HUES64 (cell line): ENCODE measurements around the gene FAAH. TPM values are rescaled to one million over a fixed set of nuclear protein-coding genes. Genes with fewer than 3 reads are reported as not detected.
"Not testable (repeated sequence)": the region's sequence is repeated elsewhere in the genome, so short reads cannot be mapped to it uniquely, and the experiment has no call there.

Experiments
- H3K27ac ChIP-seq: 2 replicates; pipeline ENCODE4 v1.7.0; 2013; ENCODE audit warnings: low read depth, low read length, inconsistent platforms
- H3K27me3 ChIP-seq: 2 replicates; pipeline ENCODE4 v1.6.1; 2013; ENCODE audit warnings: mild to moderate bottlenecking, low read length; ENCODE audit not compliant: insufficient read depth
- H3K36me3 ChIP-seq: 2 replicates; pipeline ENCODE4 v1.6.1; 2013; ENCODE audit warnings: mild to moderate bottlenecking, low read length; ENCODE audit not compliant: insufficient read depth
- H3K4me1 ChIP-seq: 2 replicates; pipeline ENCODE4 v1.6.1; 2013; ENCODE audit warnings: mild to moderate bottlenecking, low read length, moderate library complexity; ENCODE audit not compliant: insufficient read depth
- H3K4me3 ChIP-seq: 2 replicates; pipeline ENCODE4 v1.5.1; 2013; ENCODE audit warnings: mild to moderate bottlenecking, low read length, moderate library complexity
- H3K9ac ChIP-seq: 2 replicates; pipeline ENCODE4 v1.6.1; 2013; ENCODE audit warnings: mild to moderate bottlenecking, low read depth, low read length
- H3K9me3 ChIP-seq: 2 replicates; pipeline ENCODE4 v1.6.1; 2013; ENCODE audit warnings: low read depth, low read length; ENCODE audit not compliant: insufficient read depth
- WGBS: fragments of 150-250, 120-280 bp; methylation state at CpG from one replicate; pipeline ENCODE4 v1.1.7; 2013; ENCODE audit warnings: missing lambda C conversion rate; 5-methylcytosine and 5-hydroxymethylcytosine counted together
- polyA plus RNA-seq, 2 experiments: library from polyadenylated mRNA; stranded (reverse); fragments of 50-300 nt; gene quantifications; one replicate each; pipeline ENCODE4 v1.2.3, GENCODE V29; 2013

The FAAH gene
- polyA plus RNA-seq (2013, experiment 1 of 2), result 7.5 TPM
- 4.6 TPM for polyA plus RNA-seq (2013, experiment 2 of 2)

DNA sequence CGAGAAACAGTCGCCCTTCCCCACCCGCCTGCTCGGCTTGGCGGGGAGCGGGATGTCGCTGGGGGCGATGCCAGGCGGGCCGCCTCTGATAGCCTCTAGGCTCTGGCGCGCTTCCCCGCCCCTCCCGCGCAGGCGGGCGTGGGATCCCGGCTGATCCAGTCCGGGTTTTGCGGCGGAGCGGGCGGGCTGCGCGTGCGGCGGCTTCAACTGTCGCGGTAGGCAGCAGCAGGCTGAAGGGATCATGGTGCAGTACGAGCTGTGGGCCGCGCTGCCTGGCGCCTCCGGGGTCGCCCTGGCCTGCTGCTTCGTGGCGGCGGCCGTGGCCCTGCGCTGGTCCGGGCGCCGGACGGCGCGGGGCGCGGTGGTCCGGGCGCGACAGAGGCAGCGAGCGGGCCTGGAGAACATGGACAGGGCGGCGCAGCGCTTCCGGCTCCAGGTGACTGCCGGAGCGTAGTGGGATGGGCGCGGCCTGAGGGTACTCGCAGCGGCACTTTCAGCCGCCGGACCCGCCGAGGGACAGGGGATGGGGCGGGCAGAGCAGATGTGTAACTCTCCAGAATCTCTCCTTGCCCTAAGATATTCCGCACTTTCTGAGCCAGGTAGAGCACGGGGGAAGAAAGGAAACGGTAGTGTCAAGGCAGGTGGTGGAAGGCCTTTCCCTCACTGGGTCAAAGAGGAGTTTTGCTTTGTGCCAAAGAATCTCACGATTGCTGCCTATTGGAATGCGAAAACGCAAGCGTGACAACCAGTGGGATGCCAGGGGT, at the start of gene FAAH:
Gene FAAH (plus strand): TSS at position 210 of the 764 bp plus-strand sequence. CDS start 32 bp downstream, at position 242.
- Histone ChIP-seq H3K27me3 (peaks cover 33% of the 10 kb centered on the region), H3K9me3 (peaks cover 14% of the 10 kb centered on the region), H3K9ac (peak within 1 kb of the TSS; percentile 46), H3K36me3 (no peaks in the 10 kb centered on the region), H3K27ac (no peak within 1 kb of the TSS), H3K4me1 (peaks cover 3% of the 10 kb centered on the region; the same call in 1 of the 2 replicates), H3K4me3 (peak within 1 kb of the TSS; percentile 59)
- 2% methylated on average over 75 of the region's 75 CpGs for WGBS

DNA sequence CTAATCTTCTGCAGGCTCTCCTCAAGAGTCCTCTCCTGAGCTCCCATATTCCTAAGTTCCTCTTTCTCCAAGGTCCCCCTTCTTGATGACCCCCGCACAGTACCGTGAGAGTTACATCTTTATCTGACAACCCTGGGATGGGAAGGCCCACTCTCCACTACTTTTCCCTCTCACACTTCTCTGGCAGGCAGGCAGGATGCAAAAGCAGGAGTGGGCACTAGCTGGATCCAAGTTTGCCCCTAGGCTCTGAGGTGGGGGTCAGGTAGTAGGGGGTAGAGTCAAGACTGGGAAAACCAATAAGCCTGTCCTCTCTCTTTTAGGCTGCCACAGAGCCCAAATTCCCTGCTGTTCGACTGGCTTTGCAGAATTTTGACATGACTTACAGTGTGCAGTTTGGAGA, 49.6 kb upstream of the FAAH start:
- WGBS, result 94% methylated on average over 3 of the region's 3 CpGs
- Histone ChIP-seq H3K27ac (no peak overlapping the region), H3K9me3 (no peaks in the 10 kb centered on the region), H3K27me3 (no peaks in the 10 kb centered on the region), H3K4me3 (no peak overlapping the region), H3K9ac (no peak overlapping the region), H3K36me3 (peaks cover 50% of the 10 kb centered on the region), H3K4me1 (no peaks in the 10 kb centered on the region)

GRCh38 chr1:46345281-46345680, 48.8 kb upstream of the FAAH start:
- Histone ChIP-seq H3K27me3 (no peaks in the 10 kb centered on the region), H3K4me1 (no peaks in the 10 kb centered on the region), H3K9ac (no peak overlapping the region), H3K4me3 (no peak overlapping the region), H3K9me3 (no peaks in the 10 kb centered on the region), H3K36me3 (peaks cover 58% of the 10 kb centered on the region), H3K27ac (no peak overlapping the region)

GRCh38 chr1:46352363-46352762, 41.8 kb upstream of the FAAH start:
- Histone ChIP-seq H3K9me3 (no peaks in the 10 kb centered on the region), H3K36me3 (peaks cover 76% of the 10 kb centered on the region)
- 94% methylated on average over 2 of the region's 2 CpGs for WGBS

GRCh38 chr1:46355920-46356319, 38.2 kb upstream of the FAAH start:
- H3K9me3 ChIP-seq, H3K9ac ChIP-seq, H3K27ac ChIP-seq, H3K4me3 ChIP-seq, H3K27me3 ChIP-seq, H3K4me1 ChIP-seq: not testable (repeated sequence)
- 92% methylated on average over 5 of the region's 5 CpGs for WGBS
- H3K36me3 ChIP-seq, result peaks cover 71% of the 10 kb centered on the region

More at GRCh38 chr1:46352363-46352762, 41.8 kb upstream of the FAAH start:
- Histone ChIP-seq H3K27me3 (no peaks in the 10 kb centered on the region), H3K9ac (no peak overlapping the region), H3K27ac (no peak overlapping the region), H3K4me3 (no peak overlapping the region), H3K4me1 (no peaks in the 10 kb centered on the region)

GRCh38 chr1:46362158-46362557, 32.0 kb upstream of the FAAH start:
- WGBS, result 95% methylated on average over 3 of the region's 3 CpGs
- Histone ChIP-seq H3K27me3 (no peaks in the 10 kb centered on the region), H3K4me1 (no peaks in the 10 kb centered on the region), H3K9ac (no peak overlapping the region), H3K27ac (no peak overlapping the region), H3K36me3 (peaks cover 60% of the 10 kb centered on the region), H3K4me3 (no peak overlapping the region), H3K9me3 (no peaks in the 10 kb centered on the region)

DNA sequence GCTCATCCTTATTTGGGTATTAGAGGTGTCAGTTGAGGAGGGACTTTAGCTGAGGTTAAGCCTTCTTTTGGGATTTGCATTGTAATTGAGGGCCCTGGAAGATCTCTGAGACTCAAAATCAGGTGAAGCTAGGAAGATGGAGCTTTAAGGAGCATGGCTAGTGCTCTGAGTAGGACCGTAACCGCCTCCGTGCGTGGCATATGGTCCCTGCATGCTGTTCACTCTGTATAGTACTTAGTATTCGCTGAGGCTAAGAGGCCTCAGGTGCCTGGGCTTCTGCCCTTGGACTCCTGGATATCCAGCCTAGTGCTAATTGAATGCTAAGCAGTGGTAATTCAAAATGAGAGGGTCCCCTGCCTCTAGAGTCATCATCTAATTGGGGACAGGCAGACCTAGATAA, 31.0 kb upstream of the FAAH start:
- Histone ChIP-seq H3K27me3 (no peaks in the 10 kb centered on the region), H3K27ac (no peak overlapping the region), H3K4me1 (no peaks in the 10 kb centered on the region), H3K9ac (no peak overlapping the region), H3K9me3 (no peaks in the 10 kb centered on the region), H3K36me3 (peaks cover 56% of the 10 kb centered on the region), H3K4me3 (no peak overlapping the region)
- 97% methylated on average over 5 of the region's 5 CpGs for WGBS

- over 99% methylated on average over 5 of the region's 5 CpGs for WGBS
- H3K36me3 ChIP-seq, result peaks cover 49% of the 10 kb centered on the region
- no peaks in the 10 kb centered on the region for H3K4me1 ChIP-seq
- H3K9me3 ChIP-seq, result no peaks in the 10 kb centered on the region
- H3K4me3 ChIP-seq, result no peak overlapping the region
- no peaks in the 10 kb centered on the region for H3K27me3 ChIP-seq
- H3K27ac ChIP-seq, result no peak overlapping the region
- no peak overlapping the region for H3K9ac ChIP-seq
Measured at GRCh38 chr1:46364612-46365011, 29.5 kb upstream of the FAAH start.

DNA sequence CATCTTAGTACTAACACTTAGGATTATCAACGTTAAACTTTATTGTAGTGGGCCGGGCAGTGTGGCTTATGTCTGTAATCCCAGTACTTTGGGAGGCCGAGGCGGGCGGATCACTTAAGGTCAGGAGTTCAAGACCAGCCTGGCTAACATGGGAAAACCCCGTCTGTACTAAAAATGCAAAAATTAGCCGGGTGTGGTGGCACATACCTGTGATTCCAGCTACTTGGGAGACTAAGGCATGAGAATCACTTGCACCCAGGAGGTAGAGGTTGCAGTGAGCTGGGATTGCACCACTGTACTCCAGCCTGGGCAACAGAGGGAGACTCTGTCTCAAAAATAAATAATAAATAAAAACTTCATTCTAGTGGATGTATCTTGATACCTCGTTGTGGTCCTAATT, 28.3 kb upstream of the FAAH start:
- not testable (repeated sequence) for H3K9me3 ChIP-seq, H3K4me1 ChIP-seq, H3K9ac ChIP-seq, H3K27ac ChIP-seq, H3K4me3 ChIP-seq, H3K27me3 ChIP-seq
- peaks cover 40% of the 10 kb centered on the region for H3K36me3 ChIP-seq
- WGBS, result 93% methylated on average over 7 of the region's 8 CpGs

DNA sequence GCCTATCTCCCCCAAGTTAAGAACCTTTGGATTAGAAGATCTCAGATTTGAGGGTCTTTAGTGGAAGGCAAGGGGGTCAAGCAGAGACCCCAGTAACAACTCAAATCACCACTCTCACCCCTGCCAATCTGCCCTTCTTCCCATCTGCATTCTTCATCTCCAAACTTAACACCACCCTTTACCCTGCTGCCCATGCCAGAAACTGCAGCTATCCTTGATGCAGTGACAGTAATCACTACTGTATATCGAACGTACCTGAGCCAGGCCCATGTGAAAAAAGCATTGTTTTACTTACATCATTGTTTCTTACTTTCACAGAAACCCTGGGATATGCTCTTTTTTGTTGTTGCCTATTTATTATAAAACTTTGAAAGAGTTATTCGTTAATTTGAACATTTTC, 27.0 kb upstream of the FAAH start:
- Histone ChIP-seq H3K4me1 (no peaks in the 10 kb centered on the region; the same call in 1 of the 2 replicates), H3K27me3 (no peaks in the 10 kb centered on the region), H3K9me3 (no peaks in the 10 kb centered on the region), H3K36me3 (peaks cover 27% of the 10 kb centered on the region), H3K9ac (no peak overlapping the region), H3K27ac (no peak overlapping the region), H3K4me3 (no peak overlapping the region)
- 92% methylated on average over 3 of the region's 3 CpGs for WGBS

DNA sequence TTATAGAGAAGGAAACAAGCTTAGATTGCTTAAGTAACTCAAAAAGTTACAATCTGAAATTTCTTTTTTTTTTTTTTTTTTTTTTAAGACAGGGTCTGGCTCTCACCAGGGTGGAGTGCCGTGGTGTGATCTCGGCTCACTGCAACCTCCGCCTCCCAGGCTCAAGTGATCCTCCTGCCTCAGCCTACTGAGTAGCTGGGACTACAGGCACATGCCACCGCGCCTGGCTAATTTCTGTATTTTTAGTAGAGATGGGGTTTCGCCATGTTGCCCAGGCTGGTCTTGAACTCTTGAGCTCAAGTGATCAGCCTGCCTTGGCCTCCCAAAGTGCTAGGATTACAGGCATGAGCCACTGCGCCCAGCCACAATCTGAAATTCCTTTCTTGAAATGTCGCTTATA, 26.4 kb upstream of the FAAH start:
- H3K4me3 ChIP-seq, H3K27ac ChIP-seq, H3K4me1 ChIP-seq, H3K27me3 ChIP-seq, H3K9me3 ChIP-seq, H3K9ac ChIP-seq: not testable (repeated sequence)
- peaks cover 21% of the 10 kb centered on the region for H3K36me3 ChIP-seq
- 96% methylated on average over 8 of the region's 8 CpGs for WGBS

DNA sequence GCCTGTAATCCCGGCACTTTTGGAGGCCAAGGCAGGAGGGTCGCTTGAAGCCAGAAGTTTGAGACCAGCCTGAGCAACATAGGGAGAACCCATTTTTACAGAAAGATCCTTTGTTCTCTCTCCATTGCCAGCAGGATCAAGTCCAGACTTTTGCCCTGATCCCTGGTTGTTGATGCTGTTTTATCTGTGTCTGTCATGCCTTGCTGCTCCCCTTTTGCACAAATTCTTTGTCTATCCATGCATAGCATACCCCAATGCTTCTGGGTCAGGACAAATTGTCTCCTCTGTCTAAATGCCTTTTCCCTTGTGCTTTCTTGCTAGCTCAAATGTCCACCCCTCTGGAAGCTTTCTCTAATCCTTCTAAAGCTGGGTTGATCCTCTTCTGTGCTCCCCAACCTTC, 25.3 kb upstream of the FAAH start:
- peaks cover 10% of the 10 kb centered on the region for H3K36me3 ChIP-seq
- no peaks in the 10 kb centered on the region; the same call in 1 of the 2 replicates for H3K4me1 ChIP-seq
- no peak overlapping the region for H3K9ac ChIP-seq
- no peaks in the 10 kb centered on the region for H3K9me3 ChIP-seq
- no peak overlapping the region for H3K4me3 ChIP-seq
- H3K27ac ChIP-seq, result no peak overlapping the region
- H3K27me3 ChIP-seq, result no peaks in the 10 kb centered on the region
- 97% methylated on average over 2 of the region's 2 CpGs for WGBS
